H1 (cell line): ENCODE results near the gene KRT8. TPM values are rescaled to one million over a fixed set of nuclear protein-coding genes. Genes with fewer than 3 reads are reported as not detected.

Experiments
- CTCF ChIA-PET: fragments of 300-600 bp; sonication (Branson Sonifier 250); formaldehyde crosslinking; loops from one replicate; lab custom pipeline; 2021; ENCODE audit not compliant: partially characterized antibody; lab: Charles Lee
- POLR2A ChIA-PET: fragments of 300-600 bp; sonication (Branson Sonifier 250); formaldehyde crosslinking; loops from one replicate; lab custom pipeline; 2021; ENCODE audit warnings: inconsistent platforms; ENCODE audit not compliant: partially characterized antibody; lab: Charles Lee
- DNase-seq, 2 experiments: peaks; one replicate each; pipeline versions ENCODE4 v3.0.0 to v3.0.0-alpha.2; 2010 to 2022; ENCODE audit warnings: low spot score in 2 of 2, low read depth in 1 of 2, mixed read lengths in 1 of 2
- FAIRE-seq: peaks from 2 replicates; lab custom pipeline; 2011; peaks lifted over from hg19 to GRCh38; lab: Jason Lieb, UNC
- H2AFZ ChIP-seq: 2 replicates; pipeline ENCODE4 v1.8.1; 2012; ENCODE audit warnings: low read length, inconsistent platforms
- H2AK5ac ChIP-seq: 2 replicates; pipeline ENCODE4 v1.6.1; 2013; ENCODE audit warnings: low read depth, low read length
- H2BK120ac ChIP-seq: replicated peaks from 2 replicates; pipeline ENCODE3; 2013; ENCODE audit warnings: low read depth, low read length, inconsistent platforms
- H2BK12ac ChIP-seq: 2 replicates; pipeline ENCODE4 v1.6.1; 2013; ENCODE audit warnings: low read depth, low read length
- H2BK15ac ChIP-seq: 2 replicates; pipeline ENCODE4 v1.6.1; 2013; ENCODE audit warnings: low read length
- H2BK20ac ChIP-seq: 2 replicates; pipeline ENCODE4 v1.6.1; 2013; ENCODE audit warnings: low read length
- H2BK5ac ChIP-seq: 2 replicates; pipeline ENCODE4 v1.6.1; 2013; ENCODE audit warnings: low read depth, low read length
- H3K14ac ChIP-seq: 2 replicates; pipeline ENCODE4 v1.6.1; 2013; ENCODE audit warnings: inconsistent platforms; ENCODE audit not compliant: insufficient read length
- H3K18ac ChIP-seq: 2 replicates; pipeline ENCODE4 v1.6.1; 2013; ENCODE audit warnings: low read length; ENCODE audit errors: extremely low read depth
- H3K23ac ChIP-seq: 2 replicates; pipeline ENCODE4 v1.6.1; 2013; ENCODE audit warnings: inconsistent platforms; ENCODE audit not compliant: insufficient read length
- H3K23me2 ChIP-seq: 2 replicates; pipeline ENCODE4 v1.6.1; 2013; ENCODE audit warnings: low read depth, low read length
- H3K27ac ChIP-seq: 2 replicates; pipeline ENCODE4 v1.6.1; 2011; ENCODE audit warnings: low read depth, low read length, inconsistent platforms
- H3K27me3 ChIP-seq, 4 experiments: replicated peaks in 1 of 4; 1 replicate in 1 of 4; 2 replicates in 3 of 4; pipeline versions ENCODE4 v1.6.1 to v1.8.1; 2011 to 2013; ENCODE audit warnings: low read length in 3 of 4, mild to moderate bottlenecking in 3 of 4, inconsistent platforms in 2 of 4, mixed read lengths in 2 of 4, moderate library complexity in 1 of 4; ENCODE audit not compliant: control insufficient read depth in 3 of 4, insufficient read depth in 3 of 4; ENCODE audit errors: extremely low read depth in 1 of 4
- H3K36me3 ChIP-seq, 4 experiments: 2 replicates each; pipeline versions ENCODE4 v1.6.1 to v1.8.1; 2011 to 2013; ENCODE audit warnings: mild to moderate bottlenecking in 4 of 4, low read length in 3 of 4, moderate library complexity in 2 of 4, control low read depth in 1 of 4, inconsistent platforms in 1 of 4; ENCODE audit not compliant: insufficient read depth in 4 of 4, control insufficient read depth in 2 of 4
- H3K4ac ChIP-seq: replicated peaks from 2 replicates; pipeline ENCODE3; 2013; ENCODE audit warnings: low read length, low read depth, mixed read lengths, inconsistent platforms; ENCODE audit not compliant: insufficient read length
- H3K4me1 ChIP-seq, 4 experiments: replicated peaks in 1 of 4; 1 replicate in 1 of 4; 2 replicates in 3 of 4; pipeline versions ENCODE4 v1.6.1 to v1.8.1; 2011 to 2013; ENCODE audit warnings: low read length in 3 of 4, inconsistent platforms in 2 of 4, mixed read lengths in 1 of 4; ENCODE audit not compliant: insufficient read depth in 4 of 4, control insufficient read depth in 3 of 4
- H3K4me2 ChIP-seq, 2 experiments: 2 replicates each; pipeline versions ENCODE4 v1.6.1 to v1.8.1; 2011 to 2013; ENCODE audit warnings: low read depth in 2 of 2, low read length in 2 of 2, control low read depth in 1 of 2, inconsistent platforms in 1 of 2, mild to moderate bottlenecking in 1 of 2; ENCODE audit not compliant: insufficient read depth in 1 of 2
- H3K4me3 ChIP-seq, 4 experiments: fragments of 200-600, 300-600 bp in 1 of 4; sonication (generic), shearing (Covaris generic), sonication (Bioruptor Twin) in 1 of 4; 2 replicates each; pipeline versions ENCODE4 v1.5.1 to v1.8.1; 2011 to 2016; ENCODE audit warnings: low read length in 4 of 4, low read depth in 3 of 4, control low read depth in 2 of 4, inconsistent platforms in 2 of 4, mild to moderate bottlenecking in 2 of 4, mixed read lengths in 1 of 4, moderate library complexity in 1 of 4; ENCODE audit not compliant: insufficient read depth in 2 of 4; ENCODE audit errors: extremely low read depth in 1 of 4
- H3K56ac ChIP-seq: replicated peaks from 2 replicates; pipeline ENCODE3; 2013; ENCODE audit warnings: low read depth, mild to moderate bottlenecking, mixed read lengths, low read length, inconsistent platforms; ENCODE audit not compliant: insufficient read length
- H3K79me1 ChIP-seq: 2 replicates; pipeline ENCODE4 v1.6.1; 2013; ENCODE audit warnings: low read depth, low read length, control low read depth
- H3K79me2 ChIP-seq, 2 experiments: 2 replicates each; pipeline versions ENCODE4 v1.6.1 to v1.8.1; 2012 to 2013; ENCODE audit warnings: low read length in 2 of 2, mild to moderate bottlenecking in 2 of 2, inconsistent platforms in 1 of 2; ENCODE audit not compliant: insufficient read depth in 2 of 2, control insufficient read depth in 1 of 2
- H3K9ac ChIP-seq, 4 experiments: replicated peaks in 1 of 4; 1 replicate in 1 of 4; 2 replicates in 3 of 4; pipeline versions ENCODE4 v1.6.1 to v1.8.1; 2011 to 2013; ENCODE audit warnings: low read depth in 3 of 4, low read length in 3 of 4, control low read depth in 2 of 4, mild to moderate bottlenecking in 2 of 4, moderate library complexity in 2 of 4, inconsistent platforms in 1 of 4; ENCODE audit errors: extremely low read depth in 1 of 4
- H3K9me3 ChIP-seq, 2 experiments: 2 replicates each; pipeline versions ENCODE4 v1.6.1 to v1.8.1; 2012 to 2013; ENCODE audit warnings: mild to moderate bottlenecking in 2 of 2, moderate library complexity in 2 of 2, control low read depth in 1 of 2, inconsistent platforms in 1 of 2, low read depth in 1 of 2, low read length in 1 of 2, mixed read lengths in 1 of 2; ENCODE audit not compliant: insufficient read depth in 2 of 2
- H4K20me1 ChIP-seq, 2 experiments: replicated peaks in 1 of 2; 2 replicates each; pipeline versions ENCODE3 to v1.8.1; 2011 to 2013; ENCODE audit warnings: inconsistent platforms in 2 of 2, low read length in 2 of 2, mild to moderate bottlenecking in 1 of 2; ENCODE audit not compliant: insufficient read depth in 2 of 2, control insufficient read depth in 1 of 2
- H4K5ac ChIP-seq: 2 replicates; pipeline ENCODE4 v1.6.1; 2013; ENCODE audit warnings: low read length, low read depth, mixed read lengths, inconsistent platforms; ENCODE audit not compliant: insufficient read length
- H4K8ac ChIP-seq: 2 replicates; pipeline ENCODE4 v1.8.0; 2013; ENCODE audit warnings: mild to moderate bottlenecking, moderate library complexity, low read length, inconsistent platforms; ENCODE audit not compliant: insufficient read depth; ENCODE audit errors: extremely low read depth
- H4K91ac ChIP-seq: replicated peaks from 2 replicates; pipeline ENCODE3; 2013; ENCODE audit warnings: low read length, mixed read lengths, inconsistent platforms; ENCODE audit not compliant: insufficient read length
- ASH2L ChIP-seq: fragments of 200-600, 300-600 bp; sonication (generic); IDR thresholded peaks from one replicate; pipeline ENCODE4 v1.7.1; 2017; ENCODE audit warnings: low read length
- CBX8 ChIP-seq: fragments of 300-800, 300-1000 bp; sonication (generic); IDR thresholded peaks from 2 replicates; pipeline ENCODE4 v1.7.1; 2016; ENCODE audit warnings: low read depth, low read length, borderline replicate concordance
- CEBPB ChIP-seq: IDR thresholded peaks from 2 replicates; pipeline ENCODE4 v1.6.1; 2012; ENCODE audit warnings: low read depth, low read length
- CREB1 ChIP-seq: IDR thresholded peaks from 2 replicates; pipeline ENCODE4 v1.6.1; 2012; ENCODE audit warnings: inconsistent platforms
- GTF2F1 ChIP-seq: IDR thresholded peaks from 2 replicates; pipeline ENCODE4 v1.6.1; 2012; ENCODE audit warnings: low read depth, low read length, improper control_type of control experiment, borderline replicate concordance
- PHF8 ChIP-seq: fragments of 200-600 bp; sonication (generic); conservative IDR thresholded peaks from 2 replicates; pipeline ENCODE4 v1.7.1; 2012; ENCODE audit warnings: low read depth, mild to moderate bottlenecking, inconsistent platforms, low read length, moderate library complexity
- RNF2 ChIP-seq: fragments of 200-900, 300-1000 bp; sonication (generic); IDR thresholded peaks from 2 replicates; pipeline ENCODE4 v1.7.1; 2016; ENCODE audit warnings: borderline replicate concordance, low read depth, mild to moderate bottlenecking, antibody characterized with exemption, low read length; ENCODE audit not compliant: poor library complexity, severe bottlenecking; ENCODE audit errors: missing control alignments
- SAP30 ChIP-seq: fragments of 300-600 bp; sonication (generic); IDR thresholded peaks from 2 replicates; pipeline ENCODE4 v1.7.1; 2012; ENCODE audit warnings: low read length, moderate library complexity, mild to moderate bottlenecking, inconsistent platforms; ENCODE audit not compliant: insufficient read depth, insufficient replicate concordance
- SIN3A ChIP-seq, 2 experiments: IDR thresholded peaks in 1 of 2; conservative IDR thresholded peaks in 1 of 2; 2 replicates each; pipeline ENCODE4 v1.6.1; 2011 to 2012; ENCODE audit warnings: low read length in 2 of 2, improper control_type of control experiment in 1 of 2, low read depth in 1 of 2, mild to moderate bottlenecking in 1 of 2
- SP2 ChIP-seq: IDR thresholded peaks from 2 replicates; pipeline ENCODE4 v1.6.1; 2012; ENCODE audit warnings: mild to moderate bottlenecking, low read length, inconsistent platforms
- TAF1 ChIP-seq: IDR thresholded peaks from 2 replicates; pipeline ENCODE4 v1.6.1; 2011; ENCODE audit warnings: mild to moderate bottlenecking, low read depth, low read length
- WGBS, 2 experiments: shearing (Covaris generic) in 1 of 2; methylation state at CpG; one replicate each; pipeline versions ENCODE4 v1.1.6 to v1.1.7; 2013 to 2015; ENCODE audit warnings: low lambda C conversion rate in 2 of 2, mixed read lengths in 2 of 2, inconsistent platforms in 1 of 2, low coverage in 1 of 2, missing lambda C conversion rate in 1 of 2; ENCODE audit not compliant: insufficient replicate concordance in 2 of 2, insufficient coverage in 1 of 2, insufficient read length in 1 of 2; ENCODE audit errors: extremely low coverage in 1 of 2, missing lambda C conversion rate in 1 of 2; 5-methylcytosine and 5-hydroxymethylcytosine counted together
- polyA plus RNA-seq, 7 experiments: library from polyadenylated mRNA; depleted of rRNA in 3 of 7; stranded (reverse) in 5 of 7; unstranded in 2 of 7; fragments of >200 nt in 5 of 7; fragments of 200-250 nt in 2 of 7; gene quantifications; 1 replicate in 5 of 7; 2 replicates in 1 of 7; 4 replicates in 1 of 7; pipeline versions ENCODE4 v1.2.1 to v1.2.3, GENCODE V29; 2011 to 2013; ENCODE audit warnings: missing spikeins in 2 of 7, mixed read lengths in 2 of 7
- total RNA-seq: library from RNA; stranded (reverse); fragmentation: NEBNext Ultra II Directional; extraction: Animal tissue kit (Norgen Biotek cat#: 25700); gene quantifications from 2 replicates; pipeline ENCODE4 v1.2.1, GENCODE V29; 2021

Gene KRT8
- total and polyA plus RNA-seq, 2 of the 8 experiments (the other 6 are each of a cell fraction or from before 2014, with no cell fraction given) = 280 to 290 TPM

GRCh38 chr12:52915637-52916036, 10.8 kb upstream of the KRT8 start:
- Histone ChIP-seq H3K9me3 (no peaks in the 10 kb centered on the region), H2BK15ac (no peak overlapping the region), H4K8ac (no peak overlapping the region), H3K56ac (no peak overlapping the region), H3K27ac (no peak overlapping the region), H2BK12ac (no peak overlapping the region), H3K23ac (no peak overlapping the region), H2BK5ac (no peak overlapping the region), H4K91ac (no peak overlapping the region), H2AFZ (no peak overlapping the region), H3K4ac (no peak overlapping the region), H2BK20ac (no peak overlapping the region), H3K4me1 (no peaks in the 10 kb centered on the region), H2BK120ac (no peak overlapping the region), H3K14ac (no peak overlapping the region), H4K20me1 (no peaks in the 10 kb centered on the region), H3K4me2 (no peak overlapping the region), H3K79me1 (no peaks in the 10 kb centered on the region), H3K27me3 (no peaks in the 10 kb centered on the region), H3K4me3 (no peak overlapping the region), H2AK5ac (no peak overlapping the region), H3K23me2 (no peaks in the 10 kb centered on the region), H3K79me2 (no peaks in the 10 kb centered on the region), H4K5ac (no peak overlapping the region), H3K9ac (no peak overlapping the region), H3K36me3 (no peaks in the 10 kb centered on the region), H3K18ac (no peak overlapping the region)
- FAIRE-seq = no peak
- 94% methylated on average over 5 of the region's 5 CpGs; no CpG with 5 or more reads in 1 of the 2 experiments for WGBS, 2 experiments
- ChIA-PET CTCF (interaction anchor here (0.9 to 13.8 kb wide), 11 partner anchors 11 to 66 kb away, joined by 3 to 197 read pairs (median 5); partner anchors contain the start of gene KRT8), POLR2A (interaction anchor here (1.1 to 3.9 kb wide), 5 partner anchors 9 to 90 kb away, joined by 3 to 27 read pairs (median 3); partner anchors contain the start of genes EIF4B and KRT8)
- no peak for DNase-seq
- no peak for TF ChIP-seq SIN3A (conservative IDR thresholded peaks at IDR 0.05 in 1 of 2, IDR thresholded peaks at IDR 0.05 in 1 of 2; ENCODE audit: low read depth in 1 of 2, low read length in 2 of 2)
- no peak for TF ChIP-seq SAP30
- TF ChIP-seq SP2 = no peak
- no peak for TF ChIP-seq GTF2F1
- no peak for TF ChIP-seq RNF2
- no peak for TF ChIP-seq CEBPB
- no peak for TF ChIP-seq CREB1
- no peak for TF ChIP-seq CBX8
- TF ChIP-seq TAF1 = no peak
- TF ChIP-seq ASH2L = no peak
- TF ChIP-seq PHF8 = no peak
